ENCODE measurements around the gene MACO1. TPM values are rescaled to one million over a fixed set of nuclear protein-coding genes. Genes with fewer than 3 reads are reported as not detected.
"Not testable (repeated sequence)": the region's sequence is repeated elsewhere in the genome, so short reads cannot be mapped to it uniquely, and the experiment has no call there.

The MACO1 gene
- total RNA-seq, 2 experiments from 2014 or later: 15.8 to 16.3 TPM

DNA sequence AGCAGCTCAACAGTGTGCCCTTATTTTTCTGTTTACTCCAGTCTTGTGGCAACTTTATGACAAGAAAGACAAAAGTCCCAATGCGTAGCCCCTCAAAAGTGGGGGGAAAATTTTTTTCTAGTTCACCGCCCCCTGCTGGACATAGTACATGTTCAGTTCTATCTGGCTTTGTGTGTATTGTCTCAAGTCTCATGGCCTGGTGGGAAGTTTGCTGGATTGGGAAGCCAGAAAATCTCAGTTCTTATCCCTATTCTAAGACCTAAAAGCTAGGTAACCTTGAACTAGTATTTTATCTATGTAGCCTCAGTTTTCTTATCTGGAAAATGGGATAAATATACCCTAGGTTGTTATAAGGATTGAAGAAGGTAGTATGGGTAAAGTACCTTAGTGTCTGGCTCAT, 56.9 kb downstream of the MACO1 start:
- H3K9me3 Mint-ChIP-seq: no peaks in the 10 kb centered on the region
- CTCF ChIA-PET: interaction anchor here (0.5 to 3.4 kb wide), 17 partner anchors 10 to 322 kb away, joined by 3 to 23 read pairs (median 4); no protein-coding TSS in a partner anchor
- peaks cover 40% of the 10 kb centered on the region for H3K36me3 Mint-ChIP-seq (ENCODE audit: low read depth)
- H3K4me1 Mint-ChIP-seq: no peaks in the 10 kb centered on the region
- POLR2A ChIA-PET: interaction anchor here (1.3 to 2.0 kb wide), 2 partner anchors 57 to 332 kb away, joined by 6 to 8 read pairs; partner anchors contain the start of genes MACO1 and MTFR1L
- no peak overlapping the region for H3K27ac Mint-ChIP-seq
- H3K4me3 Mint-ChIP-seq: no peak overlapping the region
- no peaks in the 10 kb centered on the region for H3K27me3 Mint-ChIP-seq
- peak; percentile 28 for DNase-seq

GRCh38 chr1:25492323-25492722, 61.6 kb downstream of the MACO1 start:
- H3K4me3 Mint-ChIP-seq: no peak overlapping the region
- H3K9me3 Mint-ChIP-seq: no peaks in the 10 kb centered on the region
- H3K4me1 Mint-ChIP-seq: peaks cover under 1% of the 10 kb centered on the region
- ChIA-PET POLR2A (no interaction called here), CTCF (interaction anchor here (1.2 kb wide), 1 partner anchor 27 kb away, joined by 4 read pairs; no protein-coding TSS in a partner anchor)
- no peaks in the 10 kb centered on the region for H3K27me3 Mint-ChIP-seq
- no peak for DNase-seq
- peaks cover 43% of the 10 kb centered on the region for H3K36me3 Mint-ChIP-seq (ENCODE audit: low read depth)
- H3K27ac Mint-ChIP-seq: no peak overlapping the region

DNA sequence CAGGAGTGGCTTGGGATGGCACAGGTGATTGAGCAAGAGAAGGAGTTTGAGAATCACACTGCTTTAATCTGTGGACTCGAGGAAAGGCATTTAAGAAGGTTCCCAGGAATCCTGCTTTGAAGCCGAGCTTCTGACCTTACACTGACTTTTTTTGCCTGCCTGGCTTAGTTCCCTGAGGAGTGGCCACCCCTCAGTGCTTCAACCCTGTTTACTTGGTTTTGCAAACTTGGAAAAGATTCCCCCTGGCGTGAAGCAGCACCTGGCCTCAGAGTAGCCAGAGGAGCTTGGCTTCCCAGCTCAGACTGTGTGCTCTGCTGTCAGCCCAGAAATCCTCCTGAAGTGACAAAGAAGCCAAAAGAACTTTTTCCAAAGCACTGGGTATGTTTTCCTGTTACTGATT, 64.3 kb downstream of the MACO1 start:
- no peaks in the 10 kb centered on the region for H3K27me3 Mint-ChIP-seq
- ChIA-PET CTCF (no interaction called here), POLR2A (no interaction called here)
- H3K4me1 Mint-ChIP-seq: peaks cover 6% of the 10 kb centered on the region
- peaks cover 48% of the 10 kb centered on the region for H3K36me3 Mint-ChIP-seq (ENCODE audit: low read depth)
- H3K9me3 Mint-ChIP-seq: no peaks in the 10 kb centered on the region
- DNase-seq: no peak
- no peak overlapping the region for H3K4me3 Mint-ChIP-seq
- no peak overlapping the region for H3K27ac Mint-ChIP-seq

GRCh38 chr1:25500694-25501093, 70.0 kb downstream of the MACO1 start:
- POLR2A ChIA-PET: no interaction called here
- Mint-ChIP-seq H3K4me1 (peaks cover 6% of the 10 kb centered on the region), H3K27ac (no peak overlapping the region), H3K9me3 (no peaks in the 10 kb centered on the region), H3K4me3 (no peak overlapping the region), H3K36me3 (ENCODE audit: low read depth) (peaks cover 14% of the 10 kb centered on the region), H3K27me3 (no peaks in the 10 kb centered on the region)
- DNase-seq: no peak
- CTCF ChIA-PET: interaction anchor here (1.0 to 1.9 kb wide), 2 partner anchors 13 to 25 kb away, joined by 4 to 5 read pairs; no protein-coding TSS in a partner anchor

DNA sequence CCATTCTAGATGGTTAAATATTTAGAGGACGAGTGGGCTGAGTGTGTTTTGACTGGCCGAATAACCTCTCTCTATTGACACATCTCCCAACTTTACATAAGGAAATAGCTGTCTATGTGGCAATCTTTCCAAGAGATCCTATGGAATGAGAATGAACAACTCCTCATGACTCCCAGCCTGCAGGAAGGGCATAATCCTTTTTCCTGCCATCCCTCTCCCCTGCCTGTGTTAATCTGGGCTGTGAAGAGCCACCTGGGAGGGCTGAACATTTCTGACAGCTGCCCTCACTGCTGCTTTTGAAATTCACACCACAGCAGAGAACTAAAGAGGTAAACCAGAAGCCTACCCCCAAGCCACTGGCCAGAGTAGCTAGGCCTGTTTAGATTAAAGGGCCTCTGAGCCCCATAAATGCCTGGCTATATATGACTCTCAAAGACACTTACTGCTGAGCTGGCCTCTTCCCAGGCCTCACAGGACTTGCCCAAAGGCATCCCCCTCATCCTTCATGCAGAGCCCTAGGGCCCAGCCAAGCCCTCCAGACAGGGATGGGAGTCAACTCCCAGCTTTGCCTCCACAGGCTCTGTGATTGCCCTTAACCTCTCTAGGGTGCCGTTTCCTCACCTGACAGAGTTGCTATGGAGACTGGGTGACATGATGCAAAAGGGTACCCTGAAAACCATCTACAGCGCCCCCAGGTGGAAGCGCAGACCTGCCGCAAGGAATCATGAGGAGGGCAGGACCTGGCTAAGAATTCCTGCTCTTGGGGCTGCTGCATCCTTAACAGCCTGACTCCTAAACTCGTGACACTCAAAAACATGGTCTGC, 70.8 kb downstream of the MACO1 start:
- Mint-ChIP-seq H3K4me1 (peaks cover 11% of the 10 kb centered on the region), H3K27me3 (no peaks in the 10 kb centered on the region), H3K36me3 (ENCODE audit: low read depth) (peaks cover 14% of the 10 kb centered on the region), H3K9me3 (no peaks in the 10 kb centered on the region), H3K27ac (no peak overlapping the region), H3K4me3 (no peak overlapping the region)
- no peak for DNase-seq
- ChIA-PET CTCF (interaction anchor here (1.0 to 1.9 kb wide), 5 partner anchors 14 to 308 kb away, joined by 3 to 5 read pairs (median 4); no protein-coding TSS in a partner anchor), POLR2A (no interaction called here)

- DNase-seq: no peak
- CTCF ChIA-PET: interaction anchor here (0.7 to 1.4 kb wide), 4 partner anchors 11 to 73 kb away, joined by 3 to 4 read pairs (median 4); no protein-coding TSS in a partner anchor
- Mint-ChIP-seq H3K27ac (no peak overlapping the region), H3K4me1 (peaks cover 12% of the 10 kb centered on the region), H3K4me3 (no peak overlapping the region), H3K27me3 (peaks cover 3% of the 10 kb centered on the region), H3K9me3 (no peaks in the 10 kb centered on the region), H3K36me3 (ENCODE audit: low read depth) (peaks cover 7% of the 10 kb centered on the region)
- POLR2A ChIA-PET: no interaction called here
These were observed 72.3 kb downstream of the MACO1 start for GRCh38 chr1:25502957-25503356.

GRCh38 chr1:25503551-25504426, 73.1 kb downstream of the MACO1 start:
- Mint-ChIP-seq H3K27ac (no peak overlapping the region), H3K27me3 (peaks cover 5% of the 10 kb centered on the region)

DNA sequence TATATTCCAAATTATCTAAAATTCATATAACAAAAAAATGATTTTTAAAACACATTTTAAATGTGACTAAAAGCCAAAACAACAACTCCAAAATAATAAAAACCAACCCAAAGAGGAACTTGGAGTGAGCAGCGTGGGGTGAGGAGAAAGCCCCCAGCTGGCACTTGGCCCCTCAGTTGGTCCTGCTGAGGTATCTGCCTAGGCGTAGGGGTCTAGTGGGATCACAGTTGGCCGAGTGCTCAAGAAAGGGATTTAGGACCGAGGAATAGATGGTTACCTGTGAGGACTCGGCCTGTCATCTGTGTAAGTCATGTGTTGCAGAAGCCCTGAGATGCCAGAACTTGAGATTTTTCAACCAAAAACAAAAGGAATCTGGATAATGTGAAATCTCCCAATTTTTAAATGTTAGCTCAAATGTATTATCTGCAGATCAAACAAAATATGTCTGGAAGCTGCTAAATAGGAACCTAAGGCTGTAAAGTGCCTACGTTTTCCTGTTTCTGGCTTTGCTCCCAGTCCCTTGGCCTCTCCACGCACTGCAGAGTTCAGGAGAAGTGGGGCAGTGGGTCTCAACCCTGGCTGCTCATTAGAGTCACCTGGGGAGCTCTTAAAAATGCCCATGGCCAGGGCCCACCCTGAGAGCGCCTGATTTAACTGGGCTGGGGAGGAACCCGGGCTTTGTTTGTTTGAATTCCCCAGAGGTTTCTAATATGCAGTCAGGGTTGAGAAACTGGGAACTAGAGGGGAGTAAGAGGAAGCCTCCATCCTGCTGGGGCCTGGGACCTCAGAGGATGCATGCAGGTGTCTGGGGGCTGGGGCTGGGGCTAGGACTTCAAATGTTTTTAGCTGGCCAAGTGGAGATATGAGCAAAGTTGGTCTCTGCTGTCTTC, 74.3 kb downstream of the MACO1 start:
- H3K27ac Mint-ChIP-seq: no peak overlapping the region
- H3K4me1 Mint-ChIP-seq: peaks cover 12% of the 10 kb centered on the region
- H3K27me3 Mint-ChIP-seq: peaks cover 5% of the 10 kb centered on the region
- ChIA-PET POLR2A (no interaction called here), CTCF (interaction anchor here (0.8 to 4.0 kb wide), 5 partner anchors 8 to 305 kb away, joined by 3 to 24 read pairs (median 12); no protein-coding TSS in a partner anchor)
- H3K36me3 Mint-ChIP-seq (ENCODE audit: low read depth): no peaks in the 10 kb centered on the region
- no peak for DNase-seq
- no peak overlapping the region for H3K4me3 Mint-ChIP-seq
- H3K9me3 Mint-ChIP-seq: no peaks in the 10 kb centered on the region

More at GRCh38 chr1:25503551-25504426, 73.1 kb downstream of the MACO1 start:
- ChIA-PET CTCF (interaction anchor here (0.7 to 4.0 kb wide), 8 partner anchors 9 to 315 kb away, joined by 3 to 24 read pairs (median 5); no protein-coding TSS in a partner anchor), POLR2A (no interaction called here)
- Mint-ChIP-seq H3K4me1 (peaks cover 12% of the 10 kb centered on the region), H3K4me3 (no peak overlapping the region), H3K36me3 (ENCODE audit: low read depth) (no peaks in the 10 kb centered on the region), H3K9me3 (no peaks in the 10 kb centered on the region)
- DNase-seq: peak; percentile 66

DNA sequence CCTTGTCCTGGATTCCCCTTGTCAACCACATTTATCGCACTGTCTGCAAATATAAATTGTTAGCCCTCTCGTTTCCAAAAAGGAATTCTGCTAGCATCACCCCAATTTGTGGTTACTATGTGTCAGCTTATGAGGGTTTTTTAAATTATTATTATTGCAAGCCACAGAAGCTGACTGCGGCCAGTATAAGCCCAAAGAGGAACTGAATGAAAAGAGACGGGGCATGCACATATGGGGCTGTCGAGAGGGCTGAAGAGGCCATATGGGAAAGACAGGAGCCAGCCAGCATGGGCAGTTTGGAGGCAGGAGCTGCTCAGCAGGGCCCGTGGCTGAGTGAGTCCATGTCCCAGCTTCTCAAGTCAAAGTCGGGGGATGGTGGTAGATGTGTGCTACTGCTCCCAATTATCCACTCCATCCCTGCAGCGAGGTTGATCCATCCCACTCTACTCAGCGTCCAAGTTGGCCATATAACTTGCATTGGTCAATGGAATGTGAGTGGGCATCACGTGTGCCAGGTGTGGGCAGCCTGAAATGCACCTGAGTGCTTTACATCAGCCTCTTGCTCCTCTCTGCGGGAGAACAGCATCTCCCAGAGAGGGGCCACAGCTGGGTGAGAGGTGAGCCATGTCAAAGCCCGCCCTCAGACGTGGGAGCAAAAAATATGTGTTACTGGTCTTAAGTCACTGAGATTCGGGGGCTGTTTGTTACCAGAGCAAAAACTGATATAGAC, 75.1 kb downstream of the MACO1 start:
- H3K9me3 Mint-ChIP-seq: no peaks in the 10 kb centered on the region
- POLR2A ChIA-PET: no interaction called here
- H3K4me3 Mint-ChIP-seq: no peak overlapping the region
- CTCF ChIA-PET: interaction anchor here (2.2 to 4.0 kb wide), 3 partner anchors 14 to 304 kb away, joined by 12 to 24 read pairs (median 13); no protein-coding TSS in a partner anchor
- no peak overlapping the region for H3K27ac Mint-ChIP-seq
- DNase-seq: no peak
- H3K36me3 Mint-ChIP-seq (ENCODE audit: low read depth): no peaks in the 10 kb centered on the region
- peaks cover 12% of the 10 kb centered on the region for H3K4me1 Mint-ChIP-seq
- H3K27me3 Mint-ChIP-seq: peaks cover 5% of the 10 kb centered on the region

GRCh38 chr1:25506566-25507463, 76.1 kb downstream of the MACO1 start:
- H3K4me3 Mint-ChIP-seq, POLR2A ChIA-PET: not testable (repeated sequence)

GRCh38 chr1:25513666-25514065, 83.0 kb downstream of the MACO1 start:
- Mint-ChIP-seq H3K9me3 (no peaks in the 10 kb centered on the region), H3K4me3 (no peak overlapping the region), H3K27ac (no peak overlapping the region), H3K36me3 (ENCODE audit: low read depth) (no peaks in the 10 kb centered on the region), H3K4me1 (no peaks in the 10 kb centered on the region), H3K27me3 (peaks cover 4% of the 10 kb centered on the region)
- ChIA-PET POLR2A (no interaction called here), CTCF (interaction anchor here (0.8 to 1.4 kb wide), 4 partner anchors 10 to 181 kb away, joined by 3 to 5 read pairs (median 4); no protein-coding TSS in a partner anchor)
- no peak for DNase-seq

More at GRCh38 chr1:25506566-25507463, 76.1 kb downstream of the MACO1 start:
- peak; percentile 41 for DNase-seq
- H3K9me3 Mint-ChIP-seq; H3K36me3 Mint-ChIP-seq (ENCODE audit: low read depth); H3K27me3 Mint-ChIP-seq; H3K27ac Mint-ChIP-seq: not testable (repeated sequence)
- CTCF ChIA-PET: interaction anchor here (4.0 kb wide), 1 partner anchor 13 kb away, joined by 24 read pairs; no protein-coding TSS in a partner anchor
- H3K4me1 Mint-ChIP-seq: peaks cover 12% of the 10 kb centered on the region

Data from activated CD4-positive, alpha-beta memory T cell treated with anti-CD3 and anti-CD28 coated beads, Interleukin-2, amount 10 ng/mL, durations not matched to agents 7 days and 5 days (primary cell).